ENCODE results near the gene TMEM190. TPM values are rescaled to one million over a fixed set of nuclear protein-coding genes. Genes with fewer than 3 reads are reported as not detected.
"Not testable (repeated sequence)": the region's sequence is repeated elsewhere in the genome, so short reads cannot be mapped to it uniquely, and the experiment has no call there.

Gene TMEM190
- total RNA-seq (10 to 100 TPM in 1 of 7 donors, 1 to 10 TPM in 3, under 1 TPM in 1, not detected in 2; 0.72 to 45.1 (median 2.5) TPM), polyA plus RNA-seq (not detected)
- long read RNA-seq, donor 1, result 0 reads
- long read RNA-seq, donor 2, result 0 reads
- long read RNA-seq, donor 3, partial matches to known transcripts, result 0 of 1 reads
- long read RNA-seq, donor 3, other reads (novel, unspliced or antisense), result 0 of 1 reads

DNA sequence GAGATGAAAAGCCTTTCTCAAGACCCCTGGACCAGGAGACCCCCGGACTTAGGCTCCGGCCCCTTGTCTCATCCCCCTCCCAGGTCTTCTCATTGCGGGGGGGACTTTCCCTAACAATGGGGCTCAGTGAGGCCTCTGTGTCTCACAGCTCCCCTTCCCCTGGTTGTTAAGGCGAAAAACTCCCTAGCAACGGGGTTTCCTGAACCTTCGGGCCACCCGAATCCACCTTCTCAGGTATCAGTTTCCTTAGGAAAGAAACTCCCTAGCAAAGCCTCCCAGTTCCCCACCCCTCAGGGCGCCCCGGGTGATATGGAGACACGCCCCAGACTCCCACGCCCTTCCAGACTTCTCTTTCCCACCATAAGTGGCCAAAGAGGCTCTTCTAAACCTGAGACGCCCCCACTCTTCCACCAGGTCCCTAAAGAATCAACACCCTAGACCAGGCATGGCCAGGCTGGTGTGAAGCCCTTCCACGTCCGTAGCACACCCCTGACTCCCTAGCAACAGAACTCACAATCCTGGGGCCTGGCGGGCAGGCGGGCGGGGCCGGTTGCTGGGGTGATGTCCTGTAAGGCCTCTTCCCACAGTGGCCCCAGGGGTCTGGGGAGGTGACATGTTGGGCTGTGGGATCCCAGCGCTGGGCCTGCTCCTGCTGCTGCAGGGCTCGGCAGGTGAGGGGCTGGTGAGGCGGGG, at the start of gene TMEM190:
Gene TMEM190, plus strand, starts transcription at position 586 of the 693 bp plus-strand sequence. Its CDS starts 28 bp downstream, at position 614.
- H3K4me1 ChIP-seq (ENCODE audit: insufficient read depth), result no peaks in the 10 kb centered on the region
- no peaks in the 10 kb centered on the region for H3K9me3 ChIP-seq
- 78 to 83% (median 82%) methylated on average over 21 of the region's 21 CpGs for WGBS, 3 donors
- H3K4me3 ChIP-seq, result no peak within 1 kb of the TSS
- H3K27me3 ChIP-seq, result no peaks in the 10 kb centered on the region
- no peak within 1 kb of the TSS for H3K27ac ChIP-seq
- H3K36me3 ChIP-seq, result no peaks in the 10 kb centered on the region
- DNase-seq, result no peak
- TF ChIP-seq CTCF (IDR thresholded peaks at IDR 0.05), result no peak
- no peak for TF ChIP-seq POLR2A (IDR thresholded peaks at IDR 0.05)
- TF ChIP-seq EP300 (IDR thresholded peaks at IDR 0.05), result no peak
- intact Hi-C loops (cut with DNase I), result loop anchor here in 2 of 4 donors (10.0 kb wide), 2 partner anchors 92 to 232 kb away; partner anchors contain the start of genes BRSK1 (in 1 of the 2), HSPBP1 (in 1 of the 2) and TNNT1 (in 1 of the 2)

- 67 to 78% (median 72%) methylated on average over 4 of the region's 4 CpGs for WGBS, 3 donors
- H3K9me3 ChIP-seq; H3K36me3 ChIP-seq; H3K4me1 ChIP-seq (ENCODE audit: insufficient read depth); H3K27me3 ChIP-seq; DNase-seq; intact Hi-C loops (cut with DNase I); H3K27ac ChIP-seq; H3K4me3 ChIP-seq: not testable (repeated sequence)
Observed at GRCh38 chr19:55328774-55329318, 47.8 kb upstream of the TMEM190 start.

DNA sequence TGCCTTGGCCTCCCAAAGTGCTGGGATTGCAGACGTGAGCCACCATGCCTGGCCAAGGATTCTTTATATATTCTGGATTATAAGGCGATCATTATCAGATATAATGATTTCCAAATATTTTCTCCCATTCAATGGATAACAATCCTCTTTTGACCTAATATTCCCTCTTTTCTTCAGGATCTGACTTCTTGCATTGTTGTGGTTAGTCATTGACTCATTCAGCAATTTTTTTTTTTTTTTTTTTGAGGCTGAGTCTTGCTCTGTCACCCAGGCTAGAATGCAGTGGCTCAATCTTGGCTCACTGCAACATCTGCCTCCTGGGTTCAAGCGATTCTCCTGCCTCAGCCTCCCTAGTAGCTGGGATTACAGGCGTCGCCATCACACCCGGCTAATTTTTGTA, 46.8 kb upstream of the TMEM190 start:
- not testable (repeated sequence) for H3K4me1 ChIP-seq (ENCODE audit: insufficient read depth)

DNA sequence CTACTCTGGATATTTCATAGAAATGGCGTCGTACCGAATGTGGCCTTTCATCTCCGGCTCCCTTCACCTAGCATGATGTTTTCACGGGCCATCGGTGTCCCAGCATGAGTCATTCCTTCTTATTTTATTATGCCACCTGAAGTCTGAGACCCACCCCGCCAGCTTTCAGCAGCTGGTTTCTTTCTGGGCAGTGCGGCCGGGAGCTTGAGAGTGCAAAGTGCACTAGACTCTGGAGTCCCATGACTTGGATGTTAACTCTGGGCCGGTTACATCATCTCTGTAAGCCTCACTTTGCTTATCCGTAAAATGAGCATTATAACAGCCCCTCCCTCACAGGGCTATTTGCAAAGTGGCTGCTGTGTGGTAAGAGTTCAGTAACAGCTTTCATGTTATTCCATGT, 42.8 kb upstream of the TMEM190 start:
- DNase-seq, result no peak
- TF ChIP-seq EP300 (IDR thresholded peaks at IDR 0.05), result no peak
- TF ChIP-seq POLR2A (IDR thresholded peaks at IDR 0.05), result no peak
- no peak for TF ChIP-seq CTCF (IDR thresholded peaks at IDR 0.05)
- H3K9me3 ChIP-seq, result no peaks in the 10 kb centered on the region
- peaks cover 2% of the 10 kb centered on the region for H3K4me1 ChIP-seq (ENCODE audit: insufficient read depth)
- no peak overlapping the region for H3K27ac ChIP-seq
- H3K27me3 ChIP-seq, result no peaks in the 10 kb centered on the region
- intact Hi-C loops (cut with DNase I), result no loop called here
- 77 to 83% (median 77%) methylated on average over 11 of the region's 11 CpGs for WGBS, 3 donors
- no peaks in the 10 kb centered on the region for H3K36me3 ChIP-seq
- H3K4me3 ChIP-seq, result no peak overlapping the region

More for the DNA sequence above, 46.8 kb upstream of the TMEM190 start:
- intact Hi-C loops (cut with DNase I); H3K27ac ChIP-seq; H3K9me3 ChIP-seq; H3K4me3 ChIP-seq; DNase-seq; H3K27me3 ChIP-seq; H3K36me3 ChIP-seq: not testable (repeated sequence)
- WGBS, 3 donors, result 81 to 89% (median 86%) methylated on average over 6 of the region's 6 CpGs

- DNase-seq, result no peak
- Histone ChIP-seq H3K9me3 (no peaks in the 10 kb centered on the region), H3K4me1 (ENCODE audit: insufficient read depth) (peaks cover 6% of the 10 kb centered on the region), H3K27me3 (no peaks in the 10 kb centered on the region), H3K36me3 (no peaks in the 10 kb centered on the region), H3K27ac (no peak overlapping the region), H3K4me3 (no peak overlapping the region)
- intact Hi-C loops (cut with DNase I), result no loop called here
- TF ChIP-seq EP300 (IDR thresholded peaks at IDR 0.05) (no peak), POLR2A (IDR thresholded peaks at IDR 0.05) (no peak), CTCF (IDR thresholded peaks at IDR 0.05) (no peak)
- 63 to 75% (median 66%) methylated on average over 7 of the region's 7 CpGs for WGBS, 3 donors
Observed at GRCh38 chr19:55336101-55336500, 40.5 kb upstream of the TMEM190 start.
